Panc1 (cell line): ENCODE measurements around the gene ANXA3. TPM values are rescaled to one million over a fixed set of nuclear protein-coding genes. Genes with fewer than 3 reads are reported as not detected.

ENCODE experiments used
- ATAC-seq: fragments of 200-7000 bp; cut with Tn5 transposase; 2 replicates; pipeline ENCODE4 v1.9.1; 2020; ENCODE audit warnings: mild to moderate bottlenecking, moderate library complexity
- BruUV-seq: library from RNA; stranded (reverse); fragments of 400-500 nt; replicated peaks from 2 replicates; lab custom pipeline; 2021; lab: Mats Ljungman, UMichigan
- CTCF ChIA-PET: fragments of 300-600 bp; sonication (Branson Sonifier 250); formaldehyde crosslinking; loops from one replicate; lab custom pipeline; 2022; ENCODE audit warnings: antibody characterized with exemption; lab: Charles Lee
- POLR2A ChIA-PET: fragments of 300-600 bp; sonication (Branson Sonifier 250); formaldehyde crosslinking; loops from one replicate; lab custom pipeline; 2022; ENCODE audit warnings: antibody characterized with exemption; lab: Charles Lee
- DNase-seq: peaks from one replicate; pipeline ENCODE4 v3.0.0-alpha.2; 2010; ENCODE audit warnings: low read depth, low spot score
- H3K27ac ChIP-seq: 2 replicates; pipeline ENCODE4 v1.5.1; 2011; ENCODE audit warnings: mild to moderate bottlenecking, low read length, inconsistent platforms
- H3K27me3 ChIP-seq: fragments of 200-500 bp; sonication (Bioruptor generic); 2 replicates; pipeline ENCODE4 v1.6.0; 2014; ENCODE audit warnings: low read length, inconsistent platforms; ENCODE audit not compliant: control insufficient read depth, insufficient read depth
- H3K36me3 ChIP-seq: fragments of 200-500 bp; sonication (Bioruptor generic); 2 replicates; pipeline ENCODE4 v1.5.1; 2014; ENCODE audit warnings: inconsistent platforms, mild to moderate bottlenecking, low read length, moderate library complexity; ENCODE audit not compliant: control insufficient read depth, insufficient read depth
- H3K4me1 ChIP-seq: 2 replicates; pipeline ENCODE4 v1.5.1; 2011; ENCODE audit warnings: inconsistent platforms, mild to moderate bottlenecking, low read length, moderate library complexity; ENCODE audit not compliant: control insufficient read depth, insufficient read depth
- H3K4me3 ChIP-seq, 2 experiments: 2 replicates each; pipeline ENCODE4 v1.5.1; 2011 to 2012; ENCODE audit warnings: low read depth in 2 of 2, low read length in 2 of 2, mild to moderate bottlenecking in 2 of 2, inconsistent platforms in 1 of 2, moderate library complexity in 1 of 2
- H3K9me3 ChIP-seq: fragments of 200-500 bp; sonication (Bioruptor generic); 2 replicates; pipeline ENCODE4 v1.5.1; 2014; ENCODE audit warnings: low read depth, mild to moderate bottlenecking, inconsistent platforms, low read length, moderate library complexity; ENCODE audit not compliant: control insufficient read depth, insufficient read depth
- CTCF ChIP-seq: fragments of 450-650 bp; IDR thresholded peaks from 2 replicates; pipeline ENCODE4 v1.5.1; 2017; ENCODE audit warnings: mild to moderate bottlenecking
- POLR2AphosphoS5 ChIP-seq: IDR thresholded peaks from 2 replicates; pipeline ENCODE4 v1.6.1; 2012; ENCODE audit warnings: mild to moderate bottlenecking, low read depth, low read length, moderate library complexity
- REST ChIP-seq, 2 experiments: IDR thresholded peaks; 2 replicates each; pipeline ENCODE4 v1.6.1; 2011 to 2012; ENCODE audit warnings: low read depth in 2 of 2, control low read depth in 1 of 2, low read length in 1 of 2, mild to moderate bottlenecking in 1 of 2, moderate library complexity in 1 of 2; ENCODE audit not compliant: insufficient read depth in 1 of 2
- SIN3A ChIP-seq: IDR thresholded peaks from 2 replicates; pipeline ENCODE4 v1.6.1; 2012; ENCODE audit warnings: low read depth, mild to moderate bottlenecking, low read length, moderate library complexity, borderline replicate concordance; ENCODE audit not compliant: insufficient read depth
- TCF7L2 ChIP-seq: IDR thresholded peaks from 2 replicates; pipeline ENCODE4 v1.6.1; 2011; ENCODE audit warnings: mild to moderate bottlenecking, low read depth, low read length, inconsistent platforms
- in situ Hi-C: cut with HindIII; loops from 2 replicates; pipeline ENCODE4 v1.10.0; 2016; ENCODE audit warnings: low sequenced_read_pairs, low pct_unique_long_range_greater_than_20kb
- intact Hi-C: fragments of 100-400 bp; cut with micrococcal nuclease; formaldehyde crosslinking; loops from one replicate; pipeline ENCODE4 v1.10.0; 2022; ENCODE audit not compliant: unreplicated experiment
- total RNA-seq: library from RNA; stranded (reverse); gene quantifications from one replicate; pipeline ENCODE4 v1.2.1, GENCODE V29; 2021; ENCODE audit not compliant: unreplicated experiment

Gene ANXA3
- total RNA-seq, 1 experiment from 2014 or later: 1.5 TPM

- H3K27me3 ChIP-seq: no peaks in the 10 kb centered on the region
- no TSS peak for BruUV-seq
- no peak for DNase-seq
- ChIA-PET POLR2A (no interaction called here), CTCF (no interaction called here)
- in situ Hi-C loops (no loop called here), intact Hi-C loops (no loop called here)
- TF ChIP-seq CTCF: no peak
- no peak for TF ChIP-seq REST (IDR thresholded peaks at IDR 0.05; ENCODE audit: insufficient read depth in 1 of 2, low read depth in 2 of 2, low read length in 1 of 2)
- no peak for TF ChIP-seq SIN3A
- no peak for TF ChIP-seq POLR2AphosphoS5
- no peak for TF ChIP-seq TCF7L2
- H3K4me1 ChIP-seq: no peaks in the 10 kb centered on the region
- H3K4me3 ChIP-seq: no peak overlapping the region
- no peak overlapping the region for H3K27ac ChIP-seq
- no peaks in the 10 kb centered on the region for H3K36me3 ChIP-seq
- no peak for ATAC-seq
- H3K9me3 ChIP-seq: no peaks in the 10 kb centered on the region
Observed at GRCh38 chr4:78638337-78639172, 87.0 kb downstream of the ANXA3 start.

GRCh38 chr4:78640714-78641113 lies 89.1 kb downstream of the ANXA3 start:
- ATAC-seq (no peak), DNase-seq (no peak)
- H3K27me3 ChIP-seq: no peaks in the 10 kb centered on the region
- H3K4me3 ChIP-seq: no peak overlapping the region
- no peaks in the 10 kb centered on the region for H3K4me1 ChIP-seq
- H3K27ac ChIP-seq: no peak overlapping the region
- no peaks in the 10 kb centered on the region for H3K9me3 ChIP-seq
- in situ Hi-C loops (no loop called here), intact Hi-C loops (no loop called here)
- ChIA-PET POLR2A (no interaction called here), CTCF (no interaction called here)
- no TSS peak for BruUV-seq
- no peaks in the 10 kb centered on the region for H3K36me3 ChIP-seq
- no peak for TF ChIP-seq TCF7L2
- TF ChIP-seq POLR2AphosphoS5: no peak
- TF ChIP-seq REST (IDR thresholded peaks at IDR 0.05; ENCODE audit: insufficient read depth in 1 of 2, low read depth in 2 of 2, low read length in 1 of 2): no peak
- TF ChIP-seq SIN3A: no peak
- no peak for TF ChIP-seq CTCF
